Osteocyte (in vitro differentiated cells): ENCODE data around the gene TMEM161A. TPM values are rescaled to one million over a fixed set of nuclear protein-coding genes. Genes with fewer than 3 reads are reported as not detected.
"Not testable (repeated sequence)": the region's sequence is repeated elsewhere in the genome, so short reads cannot be mapped to it uniquely, and the experiment has no call there.

Experiments
- DNase-seq: peaks from one replicate; pipeline ENCODE4 v3.0.0; 2021; ENCODE audit warnings: mixed read lengths; ENCODE audit not compliant: unreplicated experiment; ENCODE audit errors: extremely low spot score
- H3K27ac Mint-ChIP-seq: one replicate; pipeline ENCODE4 v1.8.0; 2021; ENCODE audit warnings: mild to moderate bottlenecking, mixed read lengths; ENCODE audit not compliant: unreplicated experiment
- H3K27me3 Mint-ChIP-seq: one replicate; pipeline ENCODE4 v1.8.0; 2021; ENCODE audit warnings: mixed read lengths; ENCODE audit not compliant: unreplicated experiment
- H3K36me3 Mint-ChIP-seq: one replicate; pipeline ENCODE4 v1.8.0; 2021; ENCODE audit warnings: mixed read lengths; ENCODE audit not compliant: unreplicated experiment
- H3K4me1 Mint-ChIP-seq: one replicate; pipeline ENCODE4 v1.8.0; 2021; ENCODE audit warnings: mixed read lengths; ENCODE audit not compliant: unreplicated experiment
- H3K4me3 Mint-ChIP-seq: one replicate; pipeline ENCODE4 v1.8.0; 2021; ENCODE audit warnings: mild to moderate bottlenecking, moderate library complexity, mixed read lengths; ENCODE audit not compliant: unreplicated experiment
- H3K9me3 Mint-ChIP-seq: one replicate; pipeline ENCODE4 v1.8.0; 2021; ENCODE audit warnings: mixed read lengths; ENCODE audit not compliant: unreplicated experiment
- CTCF ChIP-seq: fragments of 200-600 bp; sonication (generic); IDR thresholded peaks from 2 replicates; pipeline ENCODE4 v1.5.0; 2021; ENCODE audit warnings: antibody characterized with exemption, mild to moderate bottlenecking, moderate library complexity
- total RNA-seq: library from RNA; stranded (reverse); gene quantifications from 2 replicates; pipeline ENCODE4 v1.2.1, GENCODE V29; 2021

The TMEM161A gene
- total RNA-seq, 1 donor from 2014 or later, result 34.3 TPM

- Mint-ChIP-seq H3K27ac (no peak overlapping the region), H3K4me3 (no peak overlapping the region), H3K27me3 (no peaks in the 10 kb centered on the region), H3K4me1 (peaks cover 7% of the 10 kb centered on the region), H3K36me3 (peaks cover 2% of the 10 kb centered on the region), H3K9me3 (no peaks in the 10 kb centered on the region)
- DNase-seq, result no peak
- no peak for TF ChIP-seq CTCF
Measured at GRCh38 chr19:19111967-19112580, 26.2 kb downstream of the TMEM161A start.

- H3K4me1 Mint-ChIP-seq, result peaks cover 8% of the 10 kb centered on the region
Measured at GRCh38 chr19:19111136-19111835, 27.0 kb downstream of the TMEM161A start.

GRCh38 chr19:19110410-19111135 is 27.7 kb downstream of the TMEM161A start:
- Mint-ChIP-seq H3K9me3 (no peaks in the 10 kb centered on the region), H3K27ac (no peak overlapping the region), H3K4me1 (peaks cover 13% of the 10 kb centered on the region), H3K27me3 (no peaks in the 10 kb centered on the region), H3K4me3 (no peak overlapping the region), H3K36me3 (peaks cover 2% of the 10 kb centered on the region)
- DNase-seq, result no peak
- TF ChIP-seq CTCF, result peak; percentile 39

More at GRCh38 chr19:19111136-19111835, 27.0 kb downstream of the TMEM161A start:
- Mint-ChIP-seq H3K4me3 (no peak overlapping the region), H3K27ac (no peak overlapping the region), H3K9me3 (no peaks in the 10 kb centered on the region), H3K36me3 (peaks cover 2% of the 10 kb centered on the region), H3K27me3 (no peaks in the 10 kb centered on the region)
- TF ChIP-seq CTCF, result no peak
- DNase-seq, result no peak

GRCh38 chr19:19109601-19110000 is 28.7 kb downstream of the TMEM161A start:
- Mint-ChIP-seq H3K36me3 (peaks cover 2% of the 10 kb centered on the region), H3K4me3 (no peak overlapping the region), H3K27ac (no peak overlapping the region), H3K9me3 (no peaks in the 10 kb centered on the region), H3K27me3 (no peaks in the 10 kb centered on the region), H3K4me1 (peaks cover 21% of the 10 kb centered on the region)
- no peak for DNase-seq
- TF ChIP-seq CTCF, result no peak

- H3K4me3 Mint-ChIP-seq, result no peak overlapping the region
- H3K9me3 Mint-ChIP-seq, result no peaks in the 10 kb centered on the region
- no peak for DNase-seq
- TF ChIP-seq CTCF, result no peak
- peaks cover 21% of the 10 kb centered on the region for H3K4me1 Mint-ChIP-seq
- H3K27me3 Mint-ChIP-seq, result no peaks in the 10 kb centered on the region
- peaks cover 2% of the 10 kb centered on the region for H3K36me3 Mint-ChIP-seq
- H3K27ac Mint-ChIP-seq, result no peak overlapping the region
Measured at GRCh38 chr19:19107654-19108053, 30.6 kb downstream of the TMEM161A start.

- not testable (repeated sequence) for H3K27me3 Mint-ChIP-seq, H3K4me3 Mint-ChIP-seq, DNase-seq, H3K27ac Mint-ChIP-seq, H3K9me3 Mint-ChIP-seq, H3K36me3 Mint-ChIP-seq
- peaks cover 21% of the 10 kb centered on the region for H3K4me1 Mint-ChIP-seq
Measured at GRCh38 chr19:19106938-19107337, 31.3 kb downstream of the TMEM161A start.
